IPS-18c (cell line): ENCODE results near the gene SLC38A11.
"Not testable (repeated sequence)": the region's sequence is repeated elsewhere in the genome, so short reads cannot be mapped to it uniquely, and the experiment has no call there.

Source experiments
- H3K4me3 ChIP-seq: 2 replicates; pipeline ENCODE4 v1.7.0; 2013; ENCODE audit warnings: low read depth, mild to moderate bottlenecking, low read length, moderate library complexity; ENCODE audit not compliant: insufficient read depth
- H3K9me3 ChIP-seq: one replicate; pipeline ENCODE4 v1.6.1; 2013; ENCODE audit warnings: mild to moderate bottlenecking, low read length, moderate library complexity; ENCODE audit not compliant: control insufficient read depth, insufficient read depth

The SLC38A11 gene, protein sequence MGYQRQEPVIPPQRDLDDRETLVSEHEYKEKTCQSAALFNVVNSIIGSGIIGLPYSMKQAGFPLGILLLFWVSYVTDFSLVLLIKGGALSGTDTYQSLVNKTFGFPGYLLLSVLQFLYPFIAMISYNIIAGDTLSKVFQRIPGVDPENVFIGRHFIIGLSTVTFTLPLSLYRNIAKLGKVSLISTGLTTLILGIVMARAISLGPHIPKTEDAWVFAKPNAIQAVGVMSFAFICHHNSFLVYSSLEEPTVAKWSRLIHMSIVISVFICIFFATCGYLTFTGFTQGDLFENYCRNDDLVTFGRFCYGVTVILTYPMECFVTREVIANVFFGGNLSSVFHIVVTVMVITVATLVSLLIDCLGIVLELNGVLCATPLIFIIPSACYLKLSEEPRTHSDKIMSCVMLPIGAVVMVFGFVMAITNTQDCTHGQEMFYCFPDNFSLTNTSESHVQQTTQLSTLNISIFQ

DNA sequence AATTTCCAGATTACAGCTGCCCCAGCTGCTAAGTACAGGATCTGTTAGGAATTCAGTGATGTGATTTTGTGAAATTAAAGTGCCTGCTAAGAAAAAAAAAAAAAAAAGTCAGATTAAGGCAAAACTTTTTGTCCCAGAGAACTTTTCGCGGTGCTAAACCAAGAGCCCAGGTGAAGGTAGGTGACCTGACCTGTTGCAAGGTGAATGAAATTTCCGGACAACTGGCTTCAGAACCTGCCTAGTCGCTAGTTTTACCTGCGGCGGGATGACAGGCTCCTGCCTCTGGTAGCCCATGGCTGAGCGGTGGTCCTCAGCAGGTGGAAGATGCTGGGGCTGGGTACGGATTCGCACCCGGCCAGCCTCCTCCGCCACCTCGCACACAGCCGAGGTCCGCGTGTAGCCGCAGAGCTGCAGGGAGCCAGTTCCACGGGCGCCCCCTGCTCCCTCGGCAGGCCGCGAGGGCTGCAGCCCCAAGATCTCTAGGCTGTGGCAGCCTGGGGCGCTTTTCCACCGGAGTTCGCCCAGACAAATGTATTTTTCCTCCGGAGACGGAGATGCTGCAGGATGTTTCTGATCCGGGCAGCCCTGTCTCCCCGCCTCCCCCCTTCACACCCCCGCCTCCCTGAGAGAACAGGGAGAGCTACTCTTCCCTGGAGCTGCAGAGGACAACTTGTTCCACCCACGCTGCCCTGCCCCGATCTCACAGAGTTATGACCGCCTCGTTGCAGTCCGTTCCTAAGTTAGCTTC, at the start of gene SLC38A11:
TSS of gene SLC38A11 (minus strand) at position 572 of the 748 bp plus-strand sequence. CDS start at position 294, 278 bp downstream.
- Histone ChIP-seq H3K4me3 (peak within 1 kb of the TSS; percentile 10; the same call in 1 of the 2 replicates), H3K9me3 (no peaks in the 10 kb centered on the region)

DNA sequence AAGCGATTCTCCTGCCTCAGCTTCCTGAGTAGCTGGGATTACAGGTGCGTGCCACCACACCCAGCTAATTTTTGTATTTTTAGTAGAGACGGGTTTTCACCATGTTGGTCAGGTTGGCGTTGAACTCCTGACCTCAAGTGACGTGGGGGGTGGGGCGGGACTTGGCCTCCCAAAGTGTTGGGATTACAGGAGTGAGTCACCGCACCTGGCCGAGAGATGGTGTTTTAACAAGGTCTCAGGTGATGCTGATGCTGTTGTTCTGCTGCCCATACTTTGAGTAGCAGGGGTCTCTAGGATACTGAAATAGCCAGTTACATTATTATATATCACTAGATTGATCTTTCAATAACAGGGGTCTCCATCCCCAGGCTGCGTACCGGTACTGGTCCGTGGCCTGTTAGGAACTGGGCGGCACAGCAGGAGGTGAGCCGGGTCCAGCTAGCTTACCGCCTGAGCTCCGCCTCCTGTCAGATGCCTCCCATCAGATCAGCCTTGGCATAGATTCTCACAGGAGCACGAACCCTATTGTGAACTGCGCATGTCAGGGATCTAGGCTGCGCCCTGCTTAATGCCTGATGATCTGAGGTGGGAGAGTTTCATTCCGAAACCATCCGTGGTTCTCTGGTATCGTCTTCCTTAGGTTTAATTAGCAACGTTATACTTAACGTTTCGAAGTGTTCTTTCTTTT, 48.3 kb upstream of the SLC38A11 start:
- no peak overlapping the region for H3K4me3 ChIP-seq

DNA sequence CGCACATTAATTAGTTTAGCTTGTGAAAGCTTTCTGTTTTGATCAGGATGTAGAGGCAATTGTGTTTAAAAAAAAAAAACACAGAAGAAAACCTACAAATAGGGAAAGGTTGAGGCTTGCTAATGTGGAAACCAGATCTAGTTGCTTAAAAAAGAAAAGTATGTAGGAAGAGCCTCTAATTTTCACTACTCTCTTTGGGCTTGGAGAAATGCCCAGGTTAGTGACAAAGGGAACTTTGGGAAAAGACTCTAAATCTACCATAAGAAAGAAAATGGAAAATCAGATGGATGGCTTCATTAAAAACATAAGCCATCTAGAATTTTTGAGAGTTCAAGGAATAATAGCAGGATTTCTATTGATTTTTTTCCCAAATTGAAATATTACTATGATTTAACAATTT, 47.3 kb upstream of the SLC38A11 start:
- Histone ChIP-seq H3K4me3 (no peak overlapping the region), H3K9me3 (no peaks in the 10 kb centered on the region)

More for the DNA sequence above, 48.3 kb upstream of the SLC38A11 start:
- no peaks in the 10 kb centered on the region for H3K9me3 ChIP-seq

DNA sequence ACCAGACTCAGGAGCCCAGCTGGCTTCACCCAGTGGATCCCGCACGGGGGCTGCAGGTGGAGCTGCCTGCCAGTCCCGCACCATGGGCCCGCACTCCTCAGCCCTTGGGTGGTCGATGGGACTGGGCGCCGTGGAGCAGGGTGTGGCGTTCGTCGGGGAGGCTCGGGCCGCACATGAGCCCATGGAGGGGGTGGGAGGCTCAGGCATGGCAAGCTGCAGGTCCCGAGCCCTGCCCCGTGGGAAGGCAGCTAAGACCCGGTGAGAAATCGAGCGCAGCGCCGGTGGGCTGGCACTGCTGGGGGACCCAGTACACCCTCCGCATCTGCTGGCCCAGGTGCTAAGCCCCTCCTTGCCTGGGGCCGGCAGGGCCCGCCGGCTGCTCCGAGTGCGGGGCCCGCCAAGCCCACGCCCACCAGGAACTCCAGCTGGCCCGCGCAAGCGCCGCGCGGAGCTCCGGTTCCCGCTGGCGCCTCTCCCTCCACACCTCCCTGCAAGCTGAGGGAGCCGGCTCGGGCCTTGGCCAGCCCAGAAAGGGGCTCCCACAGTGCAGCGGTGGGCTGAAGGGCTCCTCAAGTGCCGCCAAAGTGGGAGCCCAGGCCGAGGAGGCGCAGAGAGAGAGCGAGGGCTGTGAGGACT, 39.5 kb upstream of the SLC38A11 start:
- H3K4me3 ChIP-seq, H3K9me3 ChIP-seq: not testable (repeated sequence)

DNA sequence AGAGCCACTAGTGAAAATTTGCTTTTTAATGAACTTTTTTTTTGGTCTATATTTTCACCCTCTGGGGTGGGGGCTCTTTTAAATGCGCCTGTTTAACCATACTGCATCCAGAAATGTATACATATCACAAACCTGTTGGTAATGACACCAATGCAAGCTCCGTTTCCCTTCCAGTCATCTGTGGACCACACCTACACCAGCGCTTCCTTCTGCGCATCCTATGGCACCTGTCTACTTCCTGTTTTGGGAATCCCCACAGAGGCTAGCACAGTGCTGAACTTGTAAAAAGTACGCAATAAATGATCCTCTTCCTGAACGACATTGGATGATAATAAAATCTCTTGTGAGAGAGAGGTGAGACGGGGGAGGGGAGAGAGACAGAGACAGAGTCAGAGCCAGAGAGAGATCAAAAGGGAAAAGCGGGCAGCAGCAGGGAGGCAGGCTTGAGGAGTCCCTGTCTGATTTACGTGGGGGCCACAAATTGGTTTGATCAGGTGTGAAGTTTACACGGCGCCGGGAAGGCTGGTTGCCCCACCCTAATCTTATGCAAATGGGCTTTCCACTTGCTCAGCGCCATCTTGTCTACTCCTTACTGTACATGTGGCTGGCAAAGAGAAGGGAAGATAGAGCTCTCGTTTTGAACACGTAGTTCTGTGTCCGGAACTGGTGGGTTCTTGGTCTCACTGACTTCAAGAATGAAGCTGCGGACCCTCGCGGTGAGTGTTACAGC, 38.1 kb upstream of the SLC38A11 start:
- no peak overlapping the region for H3K4me3 ChIP-seq
- no peaks in the 10 kb centered on the region for H3K9me3 ChIP-seq

DNA sequence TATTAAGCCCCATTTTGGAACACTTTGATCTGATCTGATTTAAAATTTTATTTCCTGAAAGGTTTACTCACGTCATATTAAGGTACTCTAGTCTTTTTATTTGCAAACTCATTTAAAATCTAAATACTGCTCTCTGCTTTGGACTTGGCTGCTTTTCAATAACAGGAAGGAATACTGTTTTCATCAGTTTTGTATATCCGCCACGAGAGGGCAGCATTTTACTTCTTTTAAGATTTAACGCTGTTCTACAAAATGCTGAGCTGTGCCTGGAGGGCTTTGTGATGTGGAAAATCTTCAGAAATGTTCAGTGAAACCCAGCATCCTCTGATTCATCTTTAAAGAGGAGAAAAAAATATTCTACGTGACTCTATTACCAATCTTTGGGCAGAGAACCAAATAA, 37.5 kb upstream of the SLC38A11 start:
- Histone ChIP-seq H3K4me3 (no peak overlapping the region), H3K9me3 (no peaks in the 10 kb centered on the region)

DNA sequence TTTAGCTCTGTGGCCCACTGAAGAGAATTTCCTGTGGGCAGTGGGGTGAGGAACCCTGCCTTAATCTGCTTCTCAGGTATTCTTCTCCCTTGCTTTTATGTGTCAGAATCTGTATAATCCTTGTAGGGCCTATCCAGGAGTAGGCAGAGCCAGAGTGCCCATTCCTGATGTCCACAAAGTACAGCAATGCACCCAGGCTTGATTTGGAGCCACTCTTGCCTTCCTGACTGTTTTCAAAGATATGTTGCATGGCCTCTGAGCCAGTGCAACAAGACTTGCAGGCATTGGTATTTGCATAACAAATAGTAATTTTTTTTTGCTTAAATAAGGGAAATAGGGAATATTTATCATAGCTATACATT, 36.7 kb upstream of the SLC38A11 start:
- H3K9me3 ChIP-seq, H3K4me3 ChIP-seq: not testable (repeated sequence)

DNA sequence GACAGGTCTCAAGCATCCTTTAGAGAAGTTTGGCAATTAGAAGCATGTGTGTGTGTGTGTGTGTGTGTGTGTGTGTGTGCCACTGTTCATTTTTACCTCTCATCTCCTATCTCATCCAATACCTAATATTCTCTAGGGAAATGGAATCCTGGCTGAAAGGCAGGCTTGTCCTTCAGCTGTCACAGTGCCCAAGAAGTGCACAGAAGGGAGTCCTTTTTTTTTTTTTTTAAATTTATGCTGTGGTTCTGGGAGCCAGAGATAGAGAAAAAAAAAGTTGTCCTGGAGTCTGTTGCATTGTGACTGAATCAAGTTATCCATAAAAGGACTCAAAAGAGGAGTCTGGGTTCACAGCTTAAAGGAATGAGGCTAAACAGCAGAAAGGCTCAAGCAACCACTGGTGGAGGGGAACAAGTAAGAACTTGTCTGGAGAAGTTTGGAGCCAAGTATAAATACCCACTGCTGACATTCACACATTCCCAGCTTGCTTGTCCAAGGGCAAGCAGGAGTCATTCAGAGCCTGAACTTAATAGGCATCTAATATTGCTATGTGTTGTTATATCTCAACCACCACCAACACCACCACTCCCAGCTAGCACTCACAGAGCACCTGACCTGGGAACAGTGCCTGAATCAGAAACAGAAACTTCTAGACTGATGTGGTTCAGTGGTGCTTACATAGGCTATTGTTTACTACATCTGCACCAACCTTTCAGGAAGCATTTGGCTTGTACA, 36.2 kb upstream of the SLC38A11 start:
- not testable (repeated sequence) for H3K4me3 ChIP-seq, H3K9me3 ChIP-seq

DNA sequence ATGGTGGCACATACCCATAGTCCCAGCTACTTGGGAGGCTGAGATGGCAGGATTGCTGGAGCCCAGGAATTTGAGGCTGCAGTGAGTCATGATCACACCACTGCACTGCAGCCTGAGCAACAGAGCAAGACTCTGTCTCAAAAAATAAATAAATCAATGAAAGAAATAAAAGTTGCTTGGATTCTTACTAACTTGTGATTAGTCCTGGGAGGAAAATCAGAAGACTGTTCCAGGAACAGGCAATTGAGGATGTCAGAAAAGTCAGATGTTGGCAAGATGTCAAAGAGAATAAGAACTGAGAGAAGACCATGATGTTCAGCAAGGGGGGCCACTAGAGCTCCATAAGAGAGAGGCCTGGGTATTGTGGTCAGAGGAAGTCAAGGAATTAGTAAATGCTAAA, 35.6 kb upstream of the SLC38A11 start:
- not testable (repeated sequence) for H3K9me3 ChIP-seq

DNA sequence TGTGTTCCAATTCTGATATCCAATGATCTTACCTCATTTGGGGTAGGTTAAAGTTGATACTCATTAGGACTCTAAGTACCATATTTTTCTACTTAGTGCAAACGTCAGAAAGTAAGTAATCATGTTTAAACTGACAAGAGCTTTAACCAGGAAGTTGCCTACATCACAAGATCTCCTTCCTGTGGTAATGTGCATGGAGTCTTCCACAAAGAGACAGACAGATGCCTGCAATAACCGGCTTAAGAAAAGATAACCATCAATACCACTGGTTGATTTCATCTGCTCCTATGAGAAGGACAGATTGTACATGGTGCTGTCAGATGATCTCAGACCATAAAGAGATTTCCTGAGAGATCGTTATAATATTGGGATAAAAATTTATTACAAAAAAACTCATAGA, 33.5 kb upstream of the SLC38A11 start:
- not testable (repeated sequence) for H3K4me3 ChIP-seq

More for the DNA sequence above, 35.6 kb upstream of the SLC38A11 start:
- not testable (repeated sequence) for H3K4me3 ChIP-seq

DNA sequence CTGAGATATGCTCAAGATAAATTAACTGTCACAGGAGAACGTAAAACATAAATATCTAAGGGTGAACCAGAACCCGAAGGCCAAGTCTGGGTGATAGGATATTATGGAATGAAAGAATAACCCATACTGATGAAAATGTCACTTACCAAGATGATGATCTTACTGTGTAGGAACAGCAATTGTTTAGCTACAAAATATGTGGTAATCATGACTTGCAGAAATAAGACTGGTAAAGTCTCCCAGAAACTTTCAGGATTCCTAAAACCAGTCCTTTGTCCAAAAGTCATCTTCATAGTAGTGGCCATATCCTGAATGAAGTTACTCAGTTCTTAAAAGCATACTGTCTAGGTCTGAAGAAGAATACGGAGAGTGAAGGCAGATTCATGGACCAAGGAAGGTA, 30.7 kb upstream of the SLC38A11 start:
- not testable (repeated sequence) for H3K9me3 ChIP-seq, H3K4me3 ChIP-seq

More for the DNA sequence above, 33.5 kb upstream of the SLC38A11 start:
- H3K9me3 ChIP-seq = not testable (repeated sequence)

DNA sequence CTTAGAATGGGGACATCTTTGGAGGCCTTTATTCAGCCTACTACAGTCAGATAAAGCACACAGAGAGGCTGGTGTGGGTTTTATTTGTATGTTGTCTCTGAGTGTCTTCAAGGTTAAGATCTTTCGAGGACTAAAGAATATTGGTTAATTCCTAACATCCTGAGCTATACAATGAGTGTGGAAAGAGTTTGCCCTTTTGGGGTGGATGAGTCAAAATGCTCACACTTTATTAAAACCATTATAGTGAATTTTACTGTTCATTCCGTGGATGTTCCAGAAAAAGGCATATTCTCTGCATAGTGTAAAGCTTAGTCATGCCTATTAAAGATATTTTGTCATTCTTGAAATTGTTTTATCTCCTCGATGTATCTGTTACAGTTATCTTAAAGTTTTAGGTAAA, 29.1 kb upstream of the SLC38A11 start:
- Histone ChIP-seq H3K9me3 (no peaks in the 10 kb centered on the region), H3K4me3 (no peak overlapping the region)

DNA sequence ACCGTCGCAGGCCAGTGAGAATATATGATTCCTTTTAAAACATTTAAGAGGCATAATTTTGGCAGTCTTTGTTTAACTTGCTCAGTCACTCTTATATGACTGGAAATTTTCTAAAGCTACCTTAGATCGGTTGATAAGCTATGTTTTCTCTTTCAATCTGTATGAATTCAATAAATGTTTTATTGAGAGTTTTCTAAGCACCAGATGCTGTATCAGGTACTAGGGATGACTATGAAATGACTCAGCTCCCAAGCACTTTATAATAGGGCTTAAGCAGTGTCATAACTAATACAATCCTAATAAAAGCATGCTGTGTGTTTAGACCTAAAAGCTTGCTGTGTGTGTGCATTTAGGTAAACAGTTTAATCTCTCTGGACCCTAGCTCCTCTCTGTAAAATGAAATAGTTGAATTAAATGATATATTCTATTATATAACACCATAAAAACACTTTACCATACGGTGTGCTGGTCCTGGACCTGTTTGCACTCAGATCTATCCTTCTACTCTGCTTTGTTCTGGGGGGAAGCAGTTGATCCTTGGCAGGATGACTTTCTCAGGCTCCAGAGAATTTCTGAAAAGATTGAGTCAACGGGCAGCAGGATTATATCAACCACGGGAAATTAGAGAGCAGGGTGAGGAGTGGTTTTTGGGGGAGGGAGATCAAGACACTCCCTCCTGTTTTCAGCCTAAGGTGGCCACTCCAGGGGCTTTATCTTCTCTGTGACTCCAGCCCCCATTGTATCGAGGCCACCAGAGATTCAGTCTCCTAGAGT, 26.1 kb upstream of the SLC38A11 start:
- no peak overlapping the region for H3K4me3 ChIP-seq

DNA sequence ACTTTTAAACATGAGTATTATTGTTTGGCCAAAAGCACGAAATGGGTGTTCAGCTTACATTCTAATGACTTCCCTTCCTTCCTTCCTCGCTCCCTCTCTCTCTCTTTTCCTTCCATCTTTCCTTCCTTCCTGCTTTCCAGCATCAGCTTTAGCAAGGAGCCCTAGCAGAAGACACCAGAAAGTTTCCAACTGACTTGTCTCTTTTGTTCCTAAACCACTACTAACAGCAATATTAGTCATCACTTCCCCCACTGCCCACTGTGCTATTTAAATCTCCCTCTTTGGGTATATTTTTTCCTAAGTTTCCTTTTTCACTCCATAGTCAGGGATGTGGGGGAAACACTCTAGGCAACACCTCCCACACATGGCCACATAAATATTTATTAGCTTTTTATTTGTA, 25.4 kb upstream of the SLC38A11 start:
- H3K9me3 ChIP-seq, H3K4me3 ChIP-seq: not testable (repeated sequence)

More for the DNA sequence above, 26.1 kb upstream of the SLC38A11 start:
- H3K9me3 ChIP-seq = no peaks in the 10 kb centered on the region

DNA sequence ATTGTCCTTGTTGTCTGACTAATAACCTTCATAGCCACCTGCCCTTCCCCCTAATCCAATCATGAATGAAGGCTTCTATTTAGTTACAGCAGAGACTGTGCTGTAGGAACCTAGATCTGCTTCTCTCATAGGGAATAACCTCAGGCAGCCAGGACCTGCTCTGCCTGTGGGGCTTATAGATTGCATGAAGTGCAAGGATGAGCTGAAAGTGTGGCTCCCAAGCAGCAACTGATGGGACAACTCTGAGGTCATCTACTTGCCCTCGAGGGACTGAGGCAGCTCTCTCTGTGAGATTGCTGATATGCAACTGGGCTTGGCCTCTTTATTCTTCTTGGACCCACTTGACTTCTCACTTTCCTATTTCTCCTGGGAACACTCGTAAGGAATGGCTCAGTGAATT, 23.8 kb upstream of the SLC38A11 start:
- Histone ChIP-seq H3K9me3 (no peaks in the 10 kb centered on the region), H3K4me3 (no peak overlapping the region)
